ENCODE measurements around the gene BUB1.
"Not testable (repeated sequence)": the region's sequence is repeated elsewhere in the genome, so short reads cannot be mapped to it uniquely, and the experiment has no call there.

The BUB1 gene

DNA sequence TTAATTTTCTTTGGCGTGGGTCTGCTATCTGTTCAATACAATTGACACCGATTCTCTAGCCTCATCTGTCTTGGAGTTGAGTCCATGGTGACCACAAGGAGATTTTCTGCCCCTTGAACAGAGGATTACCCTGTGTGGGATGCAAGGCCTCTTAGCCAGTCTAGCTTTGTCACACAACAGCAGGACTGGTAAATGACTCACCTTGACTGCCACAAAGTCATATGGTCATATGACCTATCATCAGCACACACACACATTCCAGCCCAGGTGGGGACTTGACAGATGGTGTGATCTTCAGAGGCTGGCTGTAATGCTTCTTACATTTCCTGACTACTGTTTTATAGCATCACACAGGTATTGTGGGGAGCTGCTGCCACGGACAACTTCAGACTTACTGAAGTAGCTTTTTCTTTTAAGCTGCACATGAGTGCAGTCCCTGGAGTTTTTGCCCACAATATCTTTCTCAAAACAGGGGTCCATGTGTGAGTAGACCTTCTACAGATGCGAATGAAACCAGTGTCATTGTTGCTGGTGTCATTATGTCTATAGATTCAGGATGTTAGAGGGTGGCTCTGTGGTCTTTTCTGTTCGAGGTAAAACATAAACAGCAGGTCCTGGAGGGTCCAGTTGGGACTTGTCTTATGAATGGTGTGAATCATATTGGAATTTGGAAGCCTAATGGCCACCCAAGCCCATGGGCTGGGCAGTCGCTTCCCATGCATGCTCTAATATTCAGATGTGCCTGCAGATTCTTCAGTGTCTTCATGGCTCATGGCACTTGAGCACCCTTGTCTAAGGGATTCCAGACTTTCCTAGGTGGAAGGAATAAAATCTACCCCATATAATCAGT, 35.9 kb upstream of the BUB1 start:
- Histone ChIP-seq H3K4me3 (ENCODE audit: low read length) (no peak overlapping the region), H3K36me3 (ENCODE audit: control insufficient read depth, insufficient read depth, low read length, severe bottlenecking) (no peaks in the 10 kb centered on the region), H3K9me3 (ENCODE audit: control insufficient read depth, low read length) (no peaks in the 10 kb centered on the region), H3K4me1 (ENCODE audit: control insufficient read depth, insufficient read depth, low read length) (peaks cover 35% of the 10 kb centered on the region), H3K27me3 (replicated peaks; ENCODE audit: control insufficient read depth, insufficient read depth, low read length) (peaks cover 24% of the 10 kb centered on the region), H3K9ac (ENCODE audit: low read length) (no peak overlapping the region)
- no peak for DNase-seq (ENCODE audit: low read depth)

GRCh38 chr2:110712737-110713136, 34.9 kb upstream of the BUB1 start:
- no peak overlapping the region for H3K4me3 ChIP-seq (ENCODE audit: low read length)
- H3K4me1 ChIP-seq (ENCODE audit: control insufficient read depth, insufficient read depth, low read length) = peaks cover 25% of the 10 kb centered on the region
- no peaks in the 10 kb centered on the region for H3K36me3 ChIP-seq (ENCODE audit: control insufficient read depth, insufficient read depth, low read length, severe bottlenecking)
- DNase-seq (ENCODE audit: low read depth) = no peak
- no peaks in the 10 kb centered on the region for H3K9me3 ChIP-seq (ENCODE audit: control insufficient read depth, low read length)
- H3K9ac ChIP-seq (ENCODE audit: low read length) = no peak overlapping the region
- H3K27me3 ChIP-seq (replicated peaks; ENCODE audit: control insufficient read depth, insufficient read depth, low read length) = peaks cover 32% of the 10 kb centered on the region

DNA sequence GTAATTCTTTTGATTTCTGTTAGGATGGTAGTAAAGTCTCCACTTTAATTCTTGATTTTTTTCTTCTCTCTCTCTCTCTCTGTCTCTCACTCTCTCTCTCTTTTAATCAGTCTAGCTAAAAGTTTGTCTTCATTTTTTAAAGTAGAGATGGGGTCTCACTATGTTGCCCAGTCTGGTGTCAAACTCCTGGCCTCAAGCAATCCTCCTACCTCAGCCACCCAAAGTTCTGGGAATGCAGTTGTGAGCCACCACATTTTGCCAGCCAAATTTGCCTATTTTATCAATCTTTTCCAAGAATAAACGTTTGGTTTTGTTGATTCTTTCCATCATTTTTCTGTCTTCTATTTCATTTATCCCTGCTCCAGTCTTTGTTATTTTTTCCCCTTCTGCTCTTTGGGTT, 30.6 kb upstream of the BUB1 start:
- H3K9ac ChIP-seq (ENCODE audit: low read length) = no peak overlapping the region
- H3K27me3 ChIP-seq (replicated peaks; ENCODE audit: control insufficient read depth, insufficient read depth, low read length) = peaks cover 45% of the 10 kb centered on the region
- no peaks in the 10 kb centered on the region for H3K36me3 ChIP-seq (ENCODE audit: control insufficient read depth, insufficient read depth, low read length, severe bottlenecking)
- no peaks in the 10 kb centered on the region for H3K9me3 ChIP-seq (ENCODE audit: control insufficient read depth, low read length)
- no peak overlapping the region for H3K4me3 ChIP-seq (ENCODE audit: low read length)
- no peaks in the 10 kb centered on the region for H3K4me1 ChIP-seq (ENCODE audit: control insufficient read depth, insufficient read depth, low read length)
- no peak for DNase-seq (ENCODE audit: low read depth)

DNA sequence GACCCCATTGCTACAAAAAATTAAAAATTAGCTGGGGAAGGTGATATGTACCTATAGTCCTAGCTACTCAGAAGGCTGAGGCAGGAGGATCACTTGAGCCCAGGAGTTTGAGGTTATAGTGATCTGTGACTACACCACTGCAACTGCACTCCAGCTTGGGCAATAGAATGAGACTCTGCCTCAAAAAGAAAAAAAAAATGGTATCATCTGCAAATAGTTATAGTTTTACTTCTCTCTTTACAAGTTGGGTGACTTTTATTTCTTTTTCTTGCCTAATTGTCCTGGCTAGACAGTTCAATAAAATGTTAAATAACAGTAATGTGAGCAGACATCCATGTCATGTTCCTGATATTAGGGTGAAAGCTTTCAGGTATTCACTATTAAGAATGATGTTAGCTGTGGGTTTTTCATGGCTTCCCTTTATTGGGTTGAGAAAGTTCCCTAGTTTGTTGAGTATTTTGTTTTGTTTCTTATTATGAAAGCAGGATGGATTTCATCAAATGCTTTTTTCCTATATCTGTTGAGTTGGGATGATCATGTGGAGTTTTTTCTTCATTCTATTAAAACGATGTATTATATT, 29.6 kb upstream of the BUB1 start:
- Histone ChIP-seq H3K9ac (ENCODE audit: low read length) (no peak overlapping the region), H3K27me3 (replicated peaks; ENCODE audit: control insufficient read depth, insufficient read depth, low read length) (peaks cover 40% of the 10 kb centered on the region), H3K9me3 (ENCODE audit: control insufficient read depth, low read length) (no peaks in the 10 kb centered on the region), H3K4me3 (ENCODE audit: low read length) (no peak overlapping the region), H3K36me3 (ENCODE audit: control insufficient read depth, insufficient read depth, low read length, severe bottlenecking) (no peaks in the 10 kb centered on the region), H3K4me1 (ENCODE audit: control insufficient read depth, insufficient read depth, low read length) (no peaks in the 10 kb centered on the region)
- no peak for DNase-seq (ENCODE audit: low read depth)

GRCh38 chr2:110702514-110703380, 24.9 kb upstream of the BUB1 start:
- Histone ChIP-seq H3K9me3 (ENCODE audit: control insufficient read depth, low read length) (no peaks in the 10 kb centered on the region), H3K36me3 (ENCODE audit: control insufficient read depth, insufficient read depth, low read length, severe bottlenecking) (no peaks in the 10 kb centered on the region), H3K9ac (ENCODE audit: low read length) (no peak overlapping the region), H3K4me1 (ENCODE audit: control insufficient read depth, insufficient read depth, low read length) (no peaks in the 10 kb centered on the region), H3K27me3 (replicated peaks; ENCODE audit: control insufficient read depth, insufficient read depth, low read length) (peaks cover 13% of the 10 kb centered on the region), H3K4me3 (ENCODE audit: low read length) (no peak overlapping the region)
- no peak for DNase-seq (ENCODE audit: low read depth)

GRCh38 chr2:110698253-110698652, 20.4 kb upstream of the BUB1 start:
- not testable (repeated sequence) for H3K9ac ChIP-seq (ENCODE audit: low read length); H3K27me3 ChIP-seq (replicated peaks; ENCODE audit: control insufficient read depth, insufficient read depth, low read length); H3K4me3 ChIP-seq (ENCODE audit: low read length); H3K36me3 ChIP-seq (ENCODE audit: control insufficient read depth, insufficient read depth, low read length, severe bottlenecking); H3K4me1 ChIP-seq (ENCODE audit: control insufficient read depth, insufficient read depth, low read length); H3K9me3 ChIP-seq (ENCODE audit: control insufficient read depth, low read length); DNase-seq (ENCODE audit: low read depth)

GRCh38 chr2:110695146-110695898, 17.5 kb upstream of the BUB1 start:
- not testable (repeated sequence) for H3K36me3 ChIP-seq (ENCODE audit: control insufficient read depth, insufficient read depth, low read length, severe bottlenecking)

DNA sequence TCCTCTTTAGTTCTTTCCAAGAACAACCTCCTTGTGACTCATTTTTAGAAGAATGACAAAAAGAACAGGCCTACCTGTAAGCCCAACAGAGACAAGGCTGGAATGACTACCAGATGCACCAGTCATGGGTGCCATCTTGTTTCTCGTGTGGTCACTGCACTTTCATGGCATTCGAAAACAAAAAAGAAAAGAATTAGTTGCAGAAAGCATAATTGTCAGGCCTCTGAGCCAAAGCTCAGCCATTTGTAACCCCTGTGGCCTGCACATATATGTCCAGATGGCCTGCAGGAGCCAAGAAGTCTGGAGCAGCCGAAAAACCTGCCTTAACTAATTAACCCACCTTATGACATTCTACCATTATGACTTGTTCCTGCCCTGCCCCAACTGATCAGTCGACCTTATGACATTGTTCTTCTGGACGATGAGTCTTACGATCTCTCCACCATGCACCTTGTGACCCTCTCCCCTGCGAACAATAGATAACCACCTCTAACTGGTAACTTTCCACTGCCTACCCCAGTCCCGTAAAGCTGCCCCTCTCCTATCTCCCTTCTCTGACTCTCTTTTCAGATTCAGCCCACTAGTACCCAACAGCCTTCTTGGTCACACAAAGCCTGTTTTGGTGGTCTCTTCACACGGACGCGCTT, 13.9 kb upstream of the BUB1 start:
- H3K9me3 ChIP-seq (ENCODE audit: control insufficient read depth, low read length) = peaks cover 10% of the 10 kb centered on the region
- DNase-seq (ENCODE audit: low read depth) = no peak
- peaks cover 33% of the 10 kb centered on the region for H3K27me3 ChIP-seq (replicated peaks; ENCODE audit: control insufficient read depth, insufficient read depth, low read length)
- H3K4me3 ChIP-seq (ENCODE audit: low read length) = no peak overlapping the region
- peaks cover 3% of the 10 kb centered on the region for H3K4me1 ChIP-seq (ENCODE audit: control insufficient read depth, insufficient read depth, low read length)
- no peak overlapping the region for H3K9ac ChIP-seq (ENCODE audit: low read length)
- H3K36me3 ChIP-seq (ENCODE audit: control insufficient read depth, insufficient read depth, low read length, severe bottlenecking) = no peaks in the 10 kb centered on the region

More at GRCh38 chr2:110695146-110695898, 17.5 kb upstream of the BUB1 start:
- H3K9me3 ChIP-seq (ENCODE audit: control insufficient read depth, low read length); H3K4me1 ChIP-seq (ENCODE audit: control insufficient read depth, insufficient read depth, low read length); H3K9ac ChIP-seq (ENCODE audit: low read length); DNase-seq (ENCODE audit: low read depth); H3K4me3 ChIP-seq (ENCODE audit: low read length): not testable (repeated sequence)
- peaks cover 20% of the 10 kb centered on the region for H3K27me3 ChIP-seq (replicated peaks; ENCODE audit: control insufficient read depth, insufficient read depth, low read length)

- peaks cover 3% of the 10 kb centered on the region for H3K4me1 ChIP-seq (ENCODE audit: control insufficient read depth, insufficient read depth, low read length)
- H3K9ac ChIP-seq (ENCODE audit: low read length) = no peak overlapping the region
- H3K36me3 ChIP-seq (ENCODE audit: control insufficient read depth, insufficient read depth, low read length, severe bottlenecking) = no peaks in the 10 kb centered on the region
- DNase-seq (ENCODE audit: low read depth) = no peak
- H3K9me3 ChIP-seq (ENCODE audit: control insufficient read depth, low read length) = peaks cover 10% of the 10 kb centered on the region
- peaks cover 42% of the 10 kb centered on the region for H3K27me3 ChIP-seq (replicated peaks; ENCODE audit: control insufficient read depth, insufficient read depth, low read length)
- H3K4me3 ChIP-seq (ENCODE audit: low read length) = no peak overlapping the region
These were observed 12.5 kb upstream of the BUB1 start for GRCh38 chr2:110690083-110690965.

- no peak overlapping the region for H3K9ac ChIP-seq (ENCODE audit: low read length)
- peaks cover 3% of the 10 kb centered on the region for H3K4me1 ChIP-seq (ENCODE audit: control insufficient read depth, insufficient read depth, low read length)
- peaks cover 10% of the 10 kb centered on the region for H3K9me3 ChIP-seq (ENCODE audit: control insufficient read depth, low read length)
- H3K36me3 ChIP-seq (ENCODE audit: control insufficient read depth, insufficient read depth, low read length, severe bottlenecking) = no peaks in the 10 kb centered on the region
- no peak overlapping the region for H3K4me3 ChIP-seq (ENCODE audit: low read length)
- no peak for DNase-seq (ENCODE audit: low read depth)
- H3K27me3 ChIP-seq (replicated peaks; ENCODE audit: control insufficient read depth, insufficient read depth, low read length) = peaks cover 47% of the 10 kb centered on the region
These were observed 10.8 kb upstream of the BUB1 start for GRCh38 chr2:110688594-110689091.

Data from adipocyte (in vitro differentiated cells).